HepG2 (cell line): ENCODE data around the gene STAMBPL1. TPM values are rescaled to one million over a fixed set of nuclear protein-coding genes. Genes with fewer than 3 reads are reported as not detected.

Source experiments
- ATAC-seq: fragments of 200-7000 bp; cut with Tn5 transposase; 3 replicates; pipeline ENCODE4 v1.9.1; 2020; ENCODE audit warnings: mild to moderate bottlenecking, moderate library complexity
- BruUV-seq: library from RNA; stranded (reverse); fragments of 400-500 nt; replicated peaks from 2 replicates; lab custom pipeline; 2021; lab: Mats Ljungman, UMichigan
- CTCF ChIA-PET: fragments of 300-600 bp; formaldehyde crosslinking; extraction: SDS; loops from one replicate; lab custom pipeline; 2021; ENCODE audit warnings: low total read pairs, inconsistent platforms, low intra/inter-chr PET ratio; lab: Yijun Ruan, JAX
- POLR2A ChIA-PET: fragments of 350-600 bp; sonication (Branson Sonifier 250); formaldehyde crosslinking; loops from one replicate; lab custom pipeline; 2020; ENCODE audit warnings: antibody characterized with exemption, inconsistent platforms; lab: Yijun Ruan, JAX
- DNase-seq: peaks from one replicate; pipeline ENCODE4 v3.0.0-alpha.2; 2015; ENCODE audit warnings: low spot score
- FAIRE-seq: peaks from 3 replicates; lab custom pipeline; 2011; peaks lifted over from hg19 to GRCh38; lab: Jason Lieb, UNC
- H2AFZ ChIP-seq: one replicate; pipeline ENCODE4 v1.6.1; 2011; ENCODE audit warnings: low read length, inconsistent platforms
- H3K27ac ChIP-seq: fragments of 300-600 bp; 3 replicates; pipeline ENCODE4 v1.8.0; 2011; ENCODE audit warnings: mixed run types, mild to moderate bottlenecking, mixed read lengths, low read length, inconsistent platforms; ENCODE audit not compliant: insufficient read depth; ENCODE audit errors: extremely low read length
- H3K27me3 ChIP-seq, 2 experiments: fragments of 200-600 bp in 1 of 2; 2 replicates in 1 of 2; 3 replicates in 1 of 2; pipeline versions ENCODE4 v1.6.0 to v1.8.0; 2011; ENCODE audit warnings: low read length in 2 of 2, mild to moderate bottlenecking in 2 of 2, moderate library complexity in 2 of 2, inconsistent platforms in 1 of 2; ENCODE audit not compliant: insufficient read depth in 2 of 2, control insufficient read depth in 1 of 2
- H3K36me3 ChIP-seq, 2 experiments: fragments of 200-600 bp in 1 of 2; replicated peaks in 1 of 2; 2 replicates in 1 of 2; 3 replicates in 1 of 2; pipeline versions ENCODE4 v1.5.1 to v1.8.0; 2011; ENCODE audit warnings: low read length in 2 of 2, inconsistent platforms in 1 of 2; ENCODE audit not compliant: insufficient read depth in 2 of 2, control insufficient read depth in 1 of 2
- H3K4me1 ChIP-seq: 2 replicates; pipeline ENCODE4 v1.5.1; 2012; ENCODE audit warnings: low read length, inconsistent platforms; ENCODE audit not compliant: insufficient read depth
- H3K4me2 ChIP-seq: 2 replicates; pipeline ENCODE4 v1.6.0; 2011; ENCODE audit warnings: low read depth, low read length, inconsistent platforms
- H3K4me3 ChIP-seq, 3 experiments: fragments of 200-600 bp in 1 of 3; sonication (generic), shearing (Covaris generic) in 1 of 3; replicated peaks in 1 of 3; 2 replicates each; pipeline ENCODE4 v1.5.1; 2011 to 2016; ENCODE audit warnings: low read length in 3 of 3, inconsistent platforms in 2 of 3, low read depth in 2 of 3, mild to moderate bottlenecking in 2 of 3, control low read depth in 1 of 3, mixed read lengths in 1 of 3; ENCODE audit not compliant: insufficient read depth in 1 of 3
- H3K79me2 ChIP-seq: one replicate; pipeline ENCODE4 v1.6.1; 2011; ENCODE audit warnings: low read length, inconsistent platforms; ENCODE audit not compliant: insufficient read depth
- H3K9ac ChIP-seq: 2 replicates; pipeline ENCODE4 v1.6.0; 2011; ENCODE audit warnings: mild to moderate bottlenecking, low read depth, low read length, inconsistent platforms; ENCODE audit not compliant: insufficient read depth
- H3K9me3 ChIP-seq: 2 replicates; pipeline ENCODE4 v1.5.1; 2012; ENCODE audit warnings: mild to moderate bottlenecking, low read length
- H4K20me1 ChIP-seq: 2 replicates; pipeline ENCODE4 v1.6.0; 2011; ENCODE audit warnings: inconsistent platforms, mild to moderate bottlenecking, low read length, moderate library complexity; ENCODE audit not compliant: insufficient read depth
- BCLAF1 ChIP-seq: fragments of 450-650 bp; IDR thresholded peaks from 2 replicates; pipeline ENCODE4 v1.6.1; 2017; ENCODE audit warnings: mild to moderate bottlenecking
- BORCS8-MEF2B ChIP-seq: sonication (generic); formaldehyde crosslinking; IDR thresholded peaks from 2 replicates; pipeline ENCODE4 v1.8.0; 2022; ENCODE audit warnings: mild to moderate bottlenecking, missing genetic modification reagents
- BRD4 ChIP-seq: sonication (generic); formaldehyde crosslinking; IDR thresholded peaks from 2 replicates; pipeline ENCODE4 v1.4.0; 2020; ENCODE audit warnings: missing genetic modification reagents
- EZH2 ChIP-seq: conservative IDR thresholded peaks from 2 replicates; pipeline ENCODE4 v1.6.1; 2012; ENCODE audit warnings: mild to moderate bottlenecking, low read depth, low read length, moderate library complexity
- GTF2F1 ChIP-seq: fragments of 150-350 bp; IDR thresholded peaks from 2 replicates; pipeline ENCODE4 v1.6.1; 2014; ENCODE audit warnings: low read length
- HMG20A ChIP-seq: IDR thresholded peaks from 2 replicates; pipeline ENCODE4 v1.6.1; 2016; ENCODE audit warnings: borderline replicate concordance
- RXRA ChIP-seq: sonication (generic); formaldehyde crosslinking; IDR thresholded peaks from 2 replicates; pipeline ENCODE4 v1.5.1; 2020; ENCODE audit warnings: missing genetic modification reagents
- ZBTB20 ChIP-seq: sonication (generic); formaldehyde crosslinking; IDR thresholded peaks from 2 replicates; pipeline ENCODE4 v1.8.1; 2023; ENCODE audit warnings: missing genetic modification reagents, low read depth, mild to moderate bottlenecking, borderline replicate concordance
- ZBTB26 ChIP-seq: IDR thresholded peaks from 2 replicates; pipeline ENCODE4 v1.6.1; 2016; ENCODE audit warnings: missing compliant biosample characterization, missing genetic modification reagents, borderline replicate concordance
- ZNF24 ChIP-seq: fragments of 450-650 bp; IDR thresholded peaks from 2 replicates; pipeline ENCODE4 v1.6.1; 2017; ENCODE audit warnings: antibody characterized with exemption, mild to moderate bottlenecking
- ZNF263 ChIP-seq: sonication (generic); formaldehyde crosslinking; IDR thresholded peaks from 2 replicates; pipeline ENCODE4 v1.4.0; 2020; ENCODE audit warnings: missing genetic modification reagents
- ZNF512B ChIP-seq: sonication (generic); formaldehyde crosslinking; IDR thresholded peaks from 2 replicates; pipeline ENCODE4 v1.5.1; 2020; ENCODE audit warnings: missing genetic modification reagents, mild to moderate bottlenecking, borderline replicate concordance
- ZNF737 ChIP-seq: sonication (generic); formaldehyde crosslinking; IDR thresholded peaks from 2 replicates; pipeline ENCODE4 v1.5.0; 2020; ENCODE audit warnings: missing genetic modification reagents, mild to moderate bottlenecking, borderline replicate concordance
- ZNF776 ChIP-seq: sonication (generic); formaldehyde crosslinking; IDR thresholded peaks from 2 replicates; pipeline ENCODE4 v1.4.0; 2020; ENCODE audit warnings: mild to moderate bottlenecking, missing genetic modification reagents
- ZSCAN30 ChIP-seq: sonication (generic); formaldehyde crosslinking; IDR thresholded peaks from 2 replicates; pipeline ENCODE4 v1.5.0; 2020; ENCODE audit warnings: mild to moderate bottlenecking, missing genetic modification reagents
- WGBS: methylation state at CpG from one replicate; pipeline ENCODE4 v1.1.6; 2017; ENCODE audit warnings: low lambda C conversion rate; 5-methylcytosine and 5-hydroxymethylcytosine counted together
- in situ Hi-C: cut with HindIII; loops from 2 replicates; pipeline ENCODE4 v1.10.0; 2017; ENCODE audit warnings: low pct_unique_long_range_greater_than_20kb; ENCODE audit not compliant: extremely low pct_ligation_motif_present
- intact Hi-C: fragments of 100-400 bp; cut with micrococcal nuclease; formaldehyde crosslinking; loops from one replicate; pipeline ENCODE4 v1.10.0; 2022; ENCODE audit not compliant: unreplicated experiment
- polyA plus RNA-seq, 8 experiments: library from polyadenylated mRNA; depleted of rRNA in 3 of 8; stranded (reverse) in 7 of 8; unstranded in 1 of 8; fragments of >200 nt; fragmentation: Illumina TruSeq in 4 of 8; extraction: Trizol in 4 of 8; gene quantifications; 2 replicates each; pipeline versions ENCODE4 v1.2.1 to v1.2.3, GENCODE V29; 2011 to 2016; ENCODE audit warnings: low read depth in 4 of 8, missing spikeins in 1 of 8, mixed read lengths in 1 of 8; ENCODE audit not compliant: insufficient read depth in 1 of 8
- total RNA-seq, 5 experiments: library from RNA; depleted of rRNA; stranded (reverse); fragments of >200 nt; fragmentation: Illumina TruSeq; extraction: Trizol; gene quantifications; 2 replicates each; pipeline ENCODE4 v1.2.3, GENCODE V29; 2016; ENCODE audit warnings: low read depth in 1 of 5

STAMBPL1 gene
- total and polyA plus RNA-seq, 2 of the 13 experiments (the other 11 are each of a cell fraction or from before 2014, with no cell fraction given): 1.4 to 1.5 TPM

GRCh38 chr10:88971221-88972061 lies 91.4 kb downstream of the STAMBPL1 start:
- DNase-seq: no peak
- Histone ChIP-seq H4K20me1 (no peaks in the 10 kb centered on the region), H3K27me3 (no peaks in the 10 kb centered on the region), H3K36me3 (no peaks in the 10 kb centered on the region), H3K4me1 (peaks cover 17% of the 10 kb centered on the region), H3K4me2 (no peak overlapping the region), H3K27ac (no peak overlapping the region), H3K9me3 (no peaks in the 10 kb centered on the region), H3K4me3 (no peak overlapping the region), H3K79me2 (no peaks in the 10 kb centered on the region), H2AFZ (no peak overlapping the region), H3K9ac (no peak overlapping the region)
- no peak for FAIRE-seq
- POLR2A ChIA-PET: no interaction called here
- in situ Hi-C loops: no loop called here
- ATAC-seq: no peak
- BruUV-seq: no TSS peak
- TF ChIP-seq BRD4 (CRISPR knock-in tag) (no peak), EZH2 (no peak), ZBTB20 (CRISPR knock-in tag) (no peak), GTF2F1 (no peak), RXRA (CRISPR knock-in tag) (no peak), ZNF737 (CRISPR knock-in tag) (no peak), ZNF24 (no peak), ZSCAN30 (CRISPR knock-in tag) (no peak), ZNF512B (CRISPR knock-in tag) (no peak), BCLAF1 (no peak), BORCS8-MEF2B (CRISPR knock-in tag) (no peak), ZNF263 (CRISPR knock-in tag) (no peak), ZNF776 (CRISPR knock-in tag) (no peak), ZBTB26 (no peak), HMG20A (CRISPR knock-in tag) (no peak)
- 98% methylated on average over 5 of the region's 5 CpGs for WGBS
- intact Hi-C loops: no loop called here
- CTCF ChIA-PET: no interaction called here
